OCI-LY7 (cell line): ENCODE measurements around the gene F8.

Experiments used
- EZH2phosphoT487 ChIP-seq: fragments of 200-600 bp; sonication (generic); IDR thresholded peaks from 2 replicates; pipeline ENCODE4 v1.6.1; 2018; ENCODE audit warnings: low read depth, borderline replicate concordance, mild to moderate bottlenecking, mixed run types, antibody characterized with exemption, low read length, moderate library complexity, mixed read lengths
- TF ChIP-seq, protein P1 (sequence below): fragments of 200-600 bp; sonication (generic); conservative IDR thresholded peaks from 2 replicates; pipeline ENCODE4 v1.5.1; 2014; ENCODE audit warnings: mild to moderate bottlenecking, antibody characterized with exemption, low read length, moderate library complexity, mixed read lengths

DNA sequence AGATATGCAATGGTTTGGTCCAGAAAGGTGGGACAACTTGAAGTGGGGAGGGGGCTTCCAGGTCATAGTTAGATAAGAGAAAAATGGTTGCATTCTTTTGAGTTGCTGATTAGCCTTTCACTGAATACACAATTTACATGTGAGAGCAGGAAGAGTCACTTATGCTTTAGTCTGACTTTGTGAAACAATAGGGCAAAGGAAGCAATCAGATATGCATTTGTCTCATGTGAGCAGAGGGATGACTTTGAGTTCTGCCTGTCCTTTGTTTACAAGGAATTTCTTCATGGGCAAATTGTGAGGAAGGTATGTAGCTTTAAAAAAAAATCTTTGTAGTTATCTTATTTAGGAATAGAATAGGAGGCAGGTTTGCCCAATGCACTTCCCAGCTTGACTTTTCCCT lies 201.0 kb downstream of the F8 start:
- TF ChIP-seq, protein P1, sequence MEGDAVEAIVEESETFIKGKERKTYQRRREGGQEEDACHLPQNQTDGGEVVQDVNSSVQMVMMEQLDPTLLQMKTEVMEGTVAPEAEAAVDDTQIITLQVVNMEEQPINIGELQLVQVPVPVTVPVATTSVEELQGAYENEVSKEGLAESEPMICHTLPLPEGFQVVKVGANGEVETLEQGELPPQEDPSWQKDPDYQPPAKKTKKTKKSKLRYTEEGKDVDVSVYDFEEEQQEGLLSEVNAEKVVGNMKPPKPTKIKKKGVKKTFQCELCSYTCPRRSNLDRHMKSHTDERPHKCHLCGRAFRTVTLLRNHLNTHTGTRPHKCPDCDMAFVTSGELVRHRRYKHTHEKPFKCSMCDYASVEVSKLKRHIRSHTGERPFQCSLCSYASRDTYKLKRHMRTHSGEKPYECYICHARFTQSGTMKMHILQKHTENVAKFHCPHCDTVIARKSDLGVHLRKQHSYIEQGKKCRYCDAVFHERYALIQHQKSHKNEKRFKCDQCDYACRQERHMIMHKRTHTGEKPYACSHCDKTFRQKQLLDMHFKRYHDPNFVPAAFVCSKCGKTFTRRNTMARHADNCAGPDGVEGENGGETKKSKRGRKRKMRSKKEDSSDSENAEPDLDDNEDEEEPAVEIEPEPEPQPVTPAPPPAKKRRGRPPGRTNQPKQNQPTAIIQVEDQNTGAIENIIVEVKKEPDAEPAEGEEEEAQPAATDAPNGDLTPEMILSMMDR, result no peak
- TF ChIP-seq EZH2phosphoT487, result no peak
